GM12872 (cell line): ENCODE measurements around the gene SLC2A11.

Experiments
- TF ChIP-seq, protein P1 (sequence below): IDR thresholded peaks from 3 replicates; pipeline ENCODE4 v1.5.1; 2011; ENCODE audit warnings: low read depth, mild to moderate bottlenecking, low read length, moderate library complexity; ENCODE audit not compliant: insufficient read depth

The SLC2A11 gene

GRCh38 chr22:23850136-23850611, 7.5 kb upstream of the SLC2A11 start:
- TF ChIP-seq, protein P1, sequence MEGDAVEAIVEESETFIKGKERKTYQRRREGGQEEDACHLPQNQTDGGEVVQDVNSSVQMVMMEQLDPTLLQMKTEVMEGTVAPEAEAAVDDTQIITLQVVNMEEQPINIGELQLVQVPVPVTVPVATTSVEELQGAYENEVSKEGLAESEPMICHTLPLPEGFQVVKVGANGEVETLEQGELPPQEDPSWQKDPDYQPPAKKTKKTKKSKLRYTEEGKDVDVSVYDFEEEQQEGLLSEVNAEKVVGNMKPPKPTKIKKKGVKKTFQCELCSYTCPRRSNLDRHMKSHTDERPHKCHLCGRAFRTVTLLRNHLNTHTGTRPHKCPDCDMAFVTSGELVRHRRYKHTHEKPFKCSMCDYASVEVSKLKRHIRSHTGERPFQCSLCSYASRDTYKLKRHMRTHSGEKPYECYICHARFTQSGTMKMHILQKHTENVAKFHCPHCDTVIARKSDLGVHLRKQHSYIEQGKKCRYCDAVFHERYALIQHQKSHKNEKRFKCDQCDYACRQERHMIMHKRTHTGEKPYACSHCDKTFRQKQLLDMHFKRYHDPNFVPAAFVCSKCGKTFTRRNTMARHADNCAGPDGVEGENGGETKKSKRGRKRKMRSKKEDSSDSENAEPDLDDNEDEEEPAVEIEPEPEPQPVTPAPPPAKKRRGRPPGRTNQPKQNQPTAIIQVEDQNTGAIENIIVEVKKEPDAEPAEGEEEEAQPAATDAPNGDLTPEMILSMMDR: no peak

DNA sequence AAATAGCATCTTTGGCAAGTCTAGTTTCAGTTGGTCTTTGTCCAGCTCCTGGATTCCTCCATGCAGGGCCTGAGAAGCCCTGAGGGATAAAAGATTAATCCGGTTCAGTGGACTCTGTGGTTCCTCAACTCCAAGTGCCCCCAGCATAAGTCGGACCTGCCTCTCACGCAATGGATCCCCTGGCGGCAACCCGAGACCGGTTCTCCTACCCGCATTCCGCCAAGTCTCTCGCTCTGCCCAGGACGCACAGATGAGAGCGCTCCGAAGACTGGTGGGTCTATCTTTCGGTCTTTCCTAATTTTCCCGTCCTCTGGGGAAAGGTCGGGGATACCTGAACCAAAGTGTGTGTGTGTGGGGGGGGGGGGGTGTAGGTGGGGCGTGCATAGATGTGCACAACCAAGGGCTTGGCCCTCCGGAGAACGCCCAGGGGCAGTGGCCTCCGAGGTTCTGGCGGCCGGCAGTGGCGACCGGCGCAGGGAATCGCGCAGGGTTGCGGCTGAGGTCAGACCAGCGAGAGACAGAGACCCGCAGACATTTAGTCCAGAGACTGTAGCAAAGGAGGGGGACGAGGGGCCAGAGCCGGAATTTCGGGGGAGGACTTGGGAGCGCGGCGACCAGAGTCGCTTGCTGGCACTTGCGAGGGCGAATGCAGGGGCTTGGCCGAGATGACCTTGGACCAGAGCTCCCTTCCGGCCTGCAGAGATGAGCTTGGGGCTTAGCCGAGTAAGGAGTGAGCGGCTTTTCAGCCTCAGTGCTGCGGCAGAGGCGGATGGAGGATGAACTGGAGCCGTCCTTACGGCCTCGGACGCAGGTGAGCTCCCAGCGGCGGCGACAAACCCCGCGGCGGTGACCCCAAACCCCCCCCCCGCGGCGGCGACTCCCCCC, 712 bp upstream of the SLC2A11 start:
- TF ChIP-seq, protein P1: no peak

- TF ChIP-seq, protein P1: no peak
These were observed 775 bp downstream of the SLC2A11 start for GRCh38 chr22:23858484-23858815.

GRCh38 chr22:23859201-23859600, 1.5 kb downstream of the SLC2A11 start:
- TF ChIP-seq, protein P1: no peak

DNA sequence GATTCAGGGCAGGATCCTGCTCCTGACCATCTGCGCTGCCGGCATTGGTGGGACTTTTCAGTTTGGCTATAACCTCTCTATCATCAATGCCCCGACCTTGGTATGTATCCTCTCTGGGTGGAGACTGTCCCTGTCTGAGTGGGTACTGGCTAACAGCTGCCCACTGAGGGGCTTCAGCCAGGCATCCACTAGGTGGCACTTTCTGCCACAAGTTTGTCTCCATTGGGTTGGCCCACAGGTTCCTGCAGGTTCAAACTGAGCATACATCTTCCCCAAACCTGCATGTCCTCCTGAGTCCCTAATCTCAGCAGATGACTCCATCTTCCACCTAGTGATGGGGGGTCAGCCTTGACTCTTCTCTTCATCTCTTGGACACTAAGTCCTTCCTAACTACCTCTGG, 4.4 kb downstream of the SLC2A11 start:
- TF ChIP-seq, protein P1: peak; percentile 85

DNA sequence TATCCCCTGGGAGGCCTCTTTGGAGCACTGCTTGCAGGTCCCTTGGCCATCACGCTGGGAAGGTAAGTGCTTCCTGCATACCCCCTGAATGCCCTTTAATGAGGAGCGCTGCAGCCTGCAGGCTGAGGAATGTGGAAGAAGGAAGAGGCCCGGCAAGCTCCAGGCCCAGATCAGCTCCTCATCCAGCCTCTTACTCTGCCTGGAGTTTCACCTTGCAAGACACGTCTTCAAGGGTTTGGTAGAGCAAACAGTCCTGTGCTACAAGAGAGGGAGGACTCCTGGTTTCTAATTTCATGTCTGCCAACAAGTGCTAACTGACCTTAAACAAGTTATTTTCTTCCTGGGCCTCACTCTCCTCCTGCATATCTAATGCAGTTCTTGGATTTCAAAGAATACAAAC, 10.9 kb downstream of the SLC2A11 start:
- TF ChIP-seq, protein P1: no peak

DNA sequence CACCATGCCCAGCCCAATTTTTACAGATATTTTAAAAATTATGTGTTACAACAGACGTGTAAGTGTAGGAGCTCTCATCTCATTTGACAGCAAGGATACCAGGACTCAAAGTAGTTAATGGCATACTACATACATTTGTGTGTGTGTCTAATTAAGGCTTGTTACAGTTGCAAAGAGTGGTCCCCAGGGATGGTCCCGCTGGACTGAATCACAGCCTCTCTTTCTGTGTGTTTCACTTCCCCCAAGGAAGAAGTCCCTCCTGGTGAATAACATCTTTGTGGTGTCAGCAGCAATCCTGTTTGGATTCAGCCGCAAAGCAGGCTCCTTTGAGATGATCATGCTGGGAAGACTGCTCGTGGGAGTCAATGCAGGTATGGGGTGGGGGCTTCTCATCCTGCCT, 17.2 kb downstream of the SLC2A11 start:
- TF ChIP-seq, protein P1: no peak
